ENCODE data around the gene CREB5.

Gene CREB5

DNA sequence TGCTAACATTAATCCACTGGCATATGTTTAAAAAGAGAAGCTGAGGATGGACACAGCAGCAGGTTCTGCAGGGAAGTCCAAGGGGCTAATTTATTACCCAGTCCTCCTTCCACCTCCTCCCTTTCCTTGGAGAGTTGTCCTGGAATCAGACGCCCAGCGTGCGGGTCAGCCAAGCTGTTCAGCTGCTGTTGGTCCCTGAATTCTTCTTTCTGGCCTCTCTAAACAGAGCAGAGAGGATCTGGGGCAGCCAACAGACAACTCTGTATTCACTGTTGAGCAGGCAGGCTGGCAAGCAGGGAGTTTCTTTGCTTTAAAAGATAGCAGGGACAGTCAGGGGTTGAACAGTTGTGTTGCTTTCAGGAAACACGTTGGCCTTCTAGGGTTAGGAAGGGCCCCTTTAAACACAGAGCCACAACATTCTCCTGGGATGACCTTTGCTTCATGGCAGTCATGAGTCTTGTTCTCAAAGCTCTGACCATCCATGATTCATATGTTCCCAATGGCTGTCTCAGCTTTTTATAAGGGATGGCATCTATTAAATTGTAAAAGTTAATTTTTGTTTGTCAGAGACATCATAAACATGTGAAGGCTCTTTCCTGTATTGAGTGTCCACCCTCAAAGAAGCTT is 217.0 kb downstream of the CREB5 start:
- TF ChIP-seq, protein P1, sequence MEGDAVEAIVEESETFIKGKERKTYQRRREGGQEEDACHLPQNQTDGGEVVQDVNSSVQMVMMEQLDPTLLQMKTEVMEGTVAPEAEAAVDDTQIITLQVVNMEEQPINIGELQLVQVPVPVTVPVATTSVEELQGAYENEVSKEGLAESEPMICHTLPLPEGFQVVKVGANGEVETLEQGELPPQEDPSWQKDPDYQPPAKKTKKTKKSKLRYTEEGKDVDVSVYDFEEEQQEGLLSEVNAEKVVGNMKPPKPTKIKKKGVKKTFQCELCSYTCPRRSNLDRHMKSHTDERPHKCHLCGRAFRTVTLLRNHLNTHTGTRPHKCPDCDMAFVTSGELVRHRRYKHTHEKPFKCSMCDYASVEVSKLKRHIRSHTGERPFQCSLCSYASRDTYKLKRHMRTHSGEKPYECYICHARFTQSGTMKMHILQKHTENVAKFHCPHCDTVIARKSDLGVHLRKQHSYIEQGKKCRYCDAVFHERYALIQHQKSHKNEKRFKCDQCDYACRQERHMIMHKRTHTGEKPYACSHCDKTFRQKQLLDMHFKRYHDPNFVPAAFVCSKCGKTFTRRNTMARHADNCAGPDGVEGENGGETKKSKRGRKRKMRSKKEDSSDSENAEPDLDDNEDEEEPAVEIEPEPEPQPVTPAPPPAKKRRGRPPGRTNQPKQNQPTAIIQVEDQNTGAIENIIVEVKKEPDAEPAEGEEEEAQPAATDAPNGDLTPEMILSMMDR (conservative IDR thresholded peaks at IDR 0.05) = no peak
- H3K27ac ChIP-seq = no peak overlapping the region

DNA sequence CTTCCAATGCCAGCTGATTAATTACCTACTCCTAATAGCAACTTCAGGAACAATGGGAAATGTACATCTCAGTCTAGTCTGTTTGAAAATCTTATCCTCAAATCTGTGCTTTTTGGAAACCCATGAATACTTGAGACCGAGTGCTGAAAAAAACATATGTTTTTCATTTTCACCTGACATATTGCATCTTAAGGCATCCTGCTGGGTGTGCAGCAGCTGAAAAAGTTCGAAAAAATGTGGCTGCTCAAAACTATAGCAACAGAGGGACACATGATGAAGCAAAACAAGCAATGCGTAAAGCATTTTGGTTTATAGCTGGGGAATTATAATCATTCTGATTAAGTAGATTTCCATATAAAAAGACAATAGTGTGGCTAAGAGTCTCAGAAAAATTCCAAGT is 218.0 kb downstream of the CREB5 start:
- H3K27ac ChIP-seq = no peak overlapping the region
- TF ChIP-seq, protein P1 (conservative IDR thresholded peaks at IDR 0.05) = no peak

DNA sequence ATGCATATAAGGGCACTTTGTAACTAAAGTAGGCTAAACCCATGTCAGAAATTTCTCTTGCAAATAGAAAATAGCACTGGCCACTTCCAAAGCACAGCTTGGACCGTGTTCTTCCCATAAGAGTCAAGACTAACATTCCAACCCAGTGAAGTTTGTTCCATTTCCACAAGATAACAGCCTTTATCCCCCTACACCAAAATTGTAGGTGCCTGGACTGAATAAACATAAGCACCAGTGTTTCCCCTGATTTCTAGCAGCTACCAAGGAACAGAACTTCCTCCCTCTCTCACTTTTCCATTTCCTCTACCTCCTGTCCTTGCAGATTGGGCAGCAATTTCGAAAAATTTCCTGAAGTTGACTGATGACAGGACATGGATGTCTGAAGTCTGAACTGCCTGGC is 219.7 kb downstream of the CREB5 start:
- TF ChIP-seq, protein P1 (conservative IDR thresholded peaks at IDR 0.05) = no peak
- H3K27ac ChIP-seq = no peak overlapping the region

DNA sequence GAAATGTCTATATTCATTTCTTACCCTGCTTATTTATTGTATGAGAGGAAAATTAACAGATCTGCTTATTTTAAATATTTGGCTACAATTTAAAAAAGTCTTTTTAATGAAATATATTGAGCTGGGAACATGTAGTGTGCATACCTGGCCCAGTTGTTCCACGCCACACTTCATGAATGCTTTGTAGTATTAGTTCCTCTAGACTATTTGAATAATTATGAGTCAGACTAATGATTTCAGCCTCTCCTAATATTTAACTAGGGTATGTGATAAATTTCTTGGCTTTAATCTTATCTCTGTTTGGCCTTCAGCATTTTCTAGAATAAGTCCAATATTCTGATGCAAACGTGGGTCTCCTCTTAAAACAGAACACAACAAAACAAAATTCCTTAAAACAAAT is 226.6 kb downstream of the CREB5 start:
- TF ChIP-seq, protein P1 (conservative IDR thresholded peaks at IDR 0.05) = no peak
- no peak overlapping the region for H3K27ac ChIP-seq

DNA sequence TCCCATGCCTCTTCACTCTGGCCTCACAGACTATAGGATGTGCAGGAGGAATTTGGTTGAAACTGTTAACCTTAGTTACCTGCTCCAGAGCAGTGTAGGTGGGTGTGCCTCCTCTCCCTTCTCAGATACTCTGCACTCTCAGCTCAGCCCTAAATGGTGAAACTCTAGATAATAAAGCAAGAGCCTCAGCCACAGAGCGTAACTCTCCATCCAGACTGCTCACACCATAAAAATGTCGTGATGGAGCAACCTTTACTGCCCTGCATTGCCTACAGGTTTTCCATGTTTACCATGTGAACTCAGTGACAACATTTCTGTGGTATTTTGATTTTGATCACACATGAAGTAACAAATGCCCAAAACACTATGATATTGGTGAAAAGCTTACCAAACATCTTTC is 227.7 kb downstream of the CREB5 start:
- TF ChIP-seq, protein P1 (conservative IDR thresholded peaks at IDR 0.05) = no peak
- no peak overlapping the region for H3K27ac ChIP-seq

DNA sequence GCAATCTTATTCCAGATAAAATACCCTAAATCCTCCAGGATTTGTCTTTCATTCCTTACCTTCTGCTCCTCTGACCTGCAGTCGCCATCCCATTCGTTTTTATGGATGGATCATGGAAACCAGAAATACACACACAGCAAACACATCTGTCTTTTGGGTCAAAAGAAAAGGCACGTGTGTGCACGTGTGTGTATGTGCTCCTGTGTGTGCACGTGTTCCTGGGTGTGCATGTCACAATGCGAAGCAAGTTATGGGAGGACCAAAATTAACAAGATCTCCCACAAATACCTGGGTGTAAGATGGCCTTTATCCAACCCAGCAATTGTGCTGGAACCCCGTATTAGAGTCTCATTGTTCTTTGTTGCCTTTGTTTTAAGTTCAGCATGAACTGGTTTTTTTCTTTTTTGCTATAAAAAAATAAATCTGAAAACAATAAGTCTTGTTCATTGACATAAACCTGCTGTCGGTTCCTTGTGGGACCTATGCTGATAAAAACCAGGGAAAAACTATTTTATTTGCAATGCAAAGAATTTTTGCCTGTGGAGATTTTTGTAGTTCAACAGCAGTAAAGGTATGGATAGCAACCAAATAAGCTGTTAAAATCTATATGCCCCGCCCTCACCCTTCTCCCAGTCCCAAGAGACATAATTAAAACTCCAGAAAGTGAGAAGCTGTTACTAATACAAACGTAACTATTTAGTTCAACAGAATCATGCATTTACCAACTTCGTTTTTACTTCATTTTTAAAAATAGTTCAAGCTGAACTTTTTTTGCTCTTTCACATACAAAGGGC is 229.6 kb downstream of the CREB5 start:
- TF ChIP-seq, protein P1 (conservative IDR thresholded peaks at IDR 0.05) = no peak
- no peak overlapping the region for H3K27ac ChIP-seq

DNA sequence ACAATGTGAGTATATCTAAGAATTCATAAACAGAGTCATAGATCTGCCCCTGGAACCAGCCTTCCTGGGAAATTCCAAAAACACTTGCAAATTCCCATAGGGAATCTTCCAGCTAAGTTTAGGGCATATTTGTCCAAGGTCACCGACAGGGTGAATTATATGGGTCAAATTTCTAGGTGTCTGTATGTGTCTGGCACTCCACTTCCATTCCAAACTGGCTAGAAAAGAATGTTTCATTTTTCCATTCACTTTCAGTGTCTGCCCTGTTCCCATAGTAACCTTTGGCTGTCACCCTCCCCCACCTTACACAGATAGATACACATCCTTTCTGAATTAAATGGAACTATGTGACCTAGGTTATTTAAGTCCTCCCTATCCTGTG is 230.9 kb downstream of the CREB5 start:
- H3K27ac ChIP-seq = no peak overlapping the region
- TF ChIP-seq, protein P1 (conservative IDR thresholded peaks at IDR 0.05) = no peak

Data from VCaP (cell line).